ENCODE measurements around the gene EML1.

GRCh38 chr14:99755629-99756603 is 37.3 kb upstream of the EML1 start:
- TF ChIP-seq EZH2 (IDR thresholded peaks at IDR 0.05) (no peak), POLR2AphosphoS5 (IDR thresholded peaks at IDR 0.05; ENCODE audit: borderline replicate concordance, low read depth, low read length) (no peak), FOXP2 (optimal IDR thresholded peaks at IDR 0.05; ENCODE audit: control extremely low read depth, extremely low read length, insufficient read depth) (no peak)

Data from SK-N-MC (cell line).